GM18519 (cell line): Measurements from ENCODE around the gene PTPRH.
"Not testable (repeated sequence)": the region's sequence is repeated elsewhere in the genome, so short reads cannot be mapped to it uniquely, and the experiment has no call there.

Experiments
- ATAC-seq: cut with Tn5 transposase; IDR thresholded peaks from one replicate; pipeline ENCODE4 v1.9.1; 2021; ENCODE audit warnings: mild to moderate bottlenecking, moderate library complexity; ENCODE audit not compliant: unreplicated experiment, low FRiP score

The PTPRH gene

GRCh38 chr19:55226273-55226672, 17.0 kb upstream of the PTPRH start:
- no peak for ATAC-seq

DNA sequence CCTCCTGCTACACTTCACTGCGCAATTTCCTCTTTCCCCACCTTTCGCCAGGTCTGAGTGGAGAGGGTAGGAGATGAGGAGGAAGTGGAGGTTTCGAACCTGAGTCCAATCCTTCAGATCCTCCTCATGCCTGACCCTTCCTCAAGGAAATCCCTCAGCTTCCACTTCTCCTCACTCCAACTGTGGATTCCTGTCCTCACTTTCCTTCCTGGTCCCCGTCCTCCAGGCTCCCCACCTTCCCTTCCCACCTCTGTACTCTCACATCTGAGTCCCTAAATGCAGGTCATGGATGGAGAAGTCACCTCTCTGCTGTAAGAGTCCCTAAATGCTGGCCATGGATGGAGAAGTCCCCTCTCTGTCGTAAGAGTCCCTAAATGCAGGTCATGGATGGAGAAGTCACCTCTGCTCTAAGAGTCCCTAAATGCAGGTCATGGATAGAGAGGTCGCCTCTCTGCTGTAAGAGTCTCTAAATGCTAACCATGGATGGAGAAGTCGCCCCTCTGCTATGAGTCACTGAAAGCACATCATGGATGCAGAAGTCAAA, 16.2 kb upstream of the PTPRH start:
- no peak for ATAC-seq

DNA sequence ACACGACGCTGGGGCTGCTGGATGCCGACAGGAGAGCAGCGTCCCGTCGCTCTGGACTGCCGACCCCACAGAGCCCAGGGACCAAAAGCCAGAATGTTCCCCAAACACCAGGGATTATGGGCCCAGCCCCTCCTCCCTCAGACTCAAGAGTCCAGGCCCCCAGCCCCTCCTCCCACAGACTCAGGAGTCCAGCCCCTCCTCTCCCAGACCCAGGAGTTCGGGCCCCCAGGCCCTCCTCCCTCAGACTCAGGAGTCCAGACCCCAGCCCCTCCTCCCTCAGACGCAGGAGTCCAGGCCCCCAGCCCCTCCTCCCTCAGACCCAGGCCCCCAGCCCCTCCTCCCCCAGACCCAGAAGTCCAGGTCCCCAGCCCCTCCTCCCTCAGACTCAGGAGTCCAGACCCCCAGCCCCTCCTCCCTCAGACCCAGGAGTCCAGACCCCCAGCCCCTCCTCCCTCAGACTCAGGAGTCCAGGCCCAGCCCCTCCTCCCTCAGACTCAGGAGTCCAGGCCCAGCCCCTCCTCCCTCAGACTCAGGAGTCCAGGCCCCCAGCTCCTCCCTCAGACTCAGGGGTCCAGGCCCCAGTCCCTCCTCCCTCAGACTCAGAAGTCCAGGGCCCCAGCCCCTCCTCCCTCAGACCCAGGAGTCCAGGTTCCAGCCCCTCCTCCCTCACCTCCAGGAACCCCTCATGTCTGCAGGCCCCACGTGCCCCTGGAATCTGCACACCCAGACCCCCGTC, 15.5 kb upstream of the PTPRH start:
- ATAC-seq = not testable (repeated sequence)

- no peak for ATAC-seq
Measured at GRCh38 chr19:55224038-55224665, 14.9 kb upstream of the PTPRH start.

- ATAC-seq = no peak
Measured at GRCh38 chr19:55223291-55224037, 14.2 kb upstream of the PTPRH start.

DNA sequence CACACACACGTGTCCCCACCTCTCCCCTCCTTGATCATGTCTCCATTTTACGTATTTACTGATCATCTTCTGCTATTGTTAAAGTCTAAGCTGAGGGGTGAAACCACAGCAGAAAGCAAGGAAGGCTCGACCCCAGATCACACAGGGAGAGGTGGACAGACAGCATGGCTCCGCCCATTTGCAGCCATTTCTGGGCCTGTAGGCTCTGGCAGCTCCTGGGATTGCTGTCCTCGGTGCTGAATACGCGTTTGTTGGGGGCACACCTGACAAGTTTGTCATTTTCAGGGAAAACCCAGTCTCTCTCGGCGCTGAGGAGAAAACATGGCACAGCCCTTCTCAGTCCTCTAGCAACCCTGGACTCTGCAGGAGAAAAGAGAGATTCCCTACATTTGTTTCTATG, 11.2 kb upstream of the PTPRH start:
- ATAC-seq = no peak

GRCh38 chr19:55216461-55217198, 7.3 kb upstream of the PTPRH start:
- ATAC-seq = no peak

- no peak for ATAC-seq
Measured at GRCh38 chr19:55213547-55213946, 4.2 kb upstream of the PTPRH start.

GRCh38 chr19:55212447-55212846, 3.1 kb upstream of the PTPRH start:
- no peak for ATAC-seq

DNA sequence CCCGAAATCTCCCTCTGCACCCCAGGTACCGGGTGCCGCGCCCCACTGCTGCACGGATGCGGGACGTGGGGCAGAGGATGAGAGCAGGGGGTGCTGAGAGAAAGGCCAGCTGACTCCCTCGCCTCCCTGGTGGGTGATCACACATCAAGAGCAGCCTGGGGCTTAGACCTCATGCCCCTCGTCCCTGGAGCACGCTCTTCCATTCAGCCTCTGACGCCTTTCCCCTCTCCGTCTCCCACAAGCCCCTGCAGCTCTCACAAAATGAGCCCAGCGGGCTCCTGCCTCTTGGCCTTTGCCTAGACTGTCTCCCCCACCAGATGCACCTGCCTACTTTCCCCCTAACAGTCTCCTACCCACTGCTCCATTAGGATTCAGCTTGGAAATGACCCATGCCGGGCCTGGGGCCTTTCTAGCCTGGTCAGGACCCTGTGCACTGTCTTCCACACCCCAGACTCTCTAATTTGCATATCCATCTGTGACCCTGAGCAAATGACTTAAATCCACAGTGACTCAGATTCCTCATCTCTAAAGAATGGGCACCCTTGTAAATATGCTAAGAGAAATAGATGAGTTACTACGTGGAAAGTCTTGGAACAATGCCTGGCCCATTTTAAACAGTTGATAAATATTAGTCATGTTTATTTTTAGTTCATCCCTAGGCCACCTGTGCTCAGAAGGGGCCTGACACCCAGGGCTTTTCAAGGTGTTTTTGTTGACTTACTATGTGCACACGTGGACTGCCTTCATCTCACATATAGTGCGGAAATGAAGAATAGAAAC, 582 bp upstream of the PTPRH start:
- no peak for ATAC-seq

DNA sequence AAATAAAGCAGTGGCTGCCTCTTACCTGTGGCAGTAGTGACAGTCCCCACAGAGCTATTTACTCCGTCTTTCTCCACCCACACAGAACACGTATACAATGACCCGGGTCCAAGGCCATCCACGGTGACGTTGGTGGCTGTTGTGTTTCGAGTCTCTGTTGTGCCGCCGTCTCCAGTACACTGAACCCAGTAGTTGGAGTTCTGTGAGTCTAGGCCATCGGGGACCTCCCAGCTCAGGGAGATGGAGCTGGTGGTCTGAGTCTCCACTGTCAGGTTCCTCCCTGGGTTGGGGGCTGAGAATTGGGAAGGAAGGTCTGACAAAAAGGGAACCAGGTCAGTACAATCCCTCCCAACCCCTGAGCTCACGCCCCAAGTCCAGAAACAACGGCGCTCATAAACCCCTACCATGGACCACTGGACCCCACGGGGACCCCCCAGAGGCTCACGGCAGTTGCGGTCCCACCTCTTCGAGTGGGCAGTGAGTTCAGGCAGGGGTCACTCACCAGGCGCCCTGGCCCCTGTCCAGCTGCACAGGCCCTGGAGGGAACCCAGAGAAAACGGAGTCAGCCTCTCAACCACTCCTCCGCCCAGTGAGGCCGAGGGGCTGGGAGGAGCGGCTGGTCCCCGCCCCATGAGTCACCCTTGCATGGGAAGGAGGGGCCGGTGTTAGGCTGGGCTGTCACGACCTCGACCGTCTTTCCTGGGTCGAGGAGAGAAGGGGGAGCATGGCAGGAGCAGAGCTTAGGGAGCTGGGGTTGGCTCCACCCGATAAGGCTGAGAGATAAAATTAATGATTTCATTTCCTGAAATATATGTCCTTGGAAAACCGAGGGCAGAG, 2.4 kb downstream of the PTPRH start:
- no peak for ATAC-seq

DNA sequence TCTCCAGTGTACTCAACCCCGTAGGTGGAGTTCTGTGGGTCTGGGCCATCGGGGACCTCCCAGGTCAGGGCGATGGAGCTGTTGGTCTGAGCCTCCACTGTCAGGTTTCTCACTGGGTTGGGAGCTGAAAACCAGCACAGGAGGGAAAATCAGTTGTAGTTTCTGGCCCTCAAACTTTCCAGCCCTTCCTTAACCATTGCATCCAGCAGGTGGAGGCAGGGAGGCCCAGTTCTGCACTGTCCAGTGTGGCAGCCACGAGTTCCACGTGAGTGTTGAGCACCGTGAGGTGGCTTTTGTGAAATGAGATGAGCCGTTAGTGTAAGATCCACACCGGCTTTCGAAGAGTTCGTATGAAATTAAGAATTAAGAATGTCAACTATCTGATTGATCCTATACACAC, 7.1 kb downstream of the PTPRH start:
- not testable (repeated sequence) for ATAC-seq

- ATAC-seq = no peak
Measured at GRCh38 chr19:55199620-55200204, 9.6 kb downstream of the PTPRH start.

DNA sequence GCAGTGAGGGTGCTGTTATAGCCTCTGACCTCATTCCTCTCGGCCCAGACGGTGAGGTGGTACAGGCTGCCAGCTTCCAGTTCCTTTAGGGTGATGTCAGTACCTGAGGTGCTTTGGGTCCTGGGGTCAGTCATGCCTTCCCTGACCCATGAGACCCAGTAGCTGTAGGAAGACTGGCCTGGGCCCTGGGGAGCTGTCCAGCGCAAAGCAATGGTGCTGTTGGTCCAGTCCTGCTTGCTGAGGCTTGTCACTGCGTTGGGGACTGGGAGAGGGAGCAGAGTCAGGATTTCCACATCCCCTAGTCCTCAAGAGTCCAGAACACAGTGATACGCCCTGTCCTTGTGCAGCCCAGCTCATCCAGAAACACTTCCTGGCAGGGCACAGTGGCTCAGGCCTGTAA, 10.7 kb downstream of the PTPRH start:
- no peak for ATAC-seq

DNA sequence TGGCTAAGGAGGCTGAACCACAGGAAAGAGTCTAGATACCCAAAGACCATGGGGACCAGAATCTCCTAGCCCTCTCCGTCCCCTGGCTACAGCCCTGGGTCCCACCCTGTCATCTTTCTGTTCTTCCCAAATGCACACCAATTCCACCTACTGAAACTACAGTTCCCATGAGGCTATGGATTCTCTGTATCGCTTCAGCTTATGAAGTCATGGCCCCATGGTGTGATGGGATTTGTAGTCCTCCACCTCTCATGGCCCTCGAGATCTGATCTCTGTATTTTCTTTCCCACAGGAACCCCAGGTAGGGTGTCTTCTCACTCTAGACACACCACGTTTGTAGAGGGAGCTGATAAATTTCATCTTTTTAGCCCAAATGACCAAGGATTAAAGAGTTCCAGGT, 11.8 kb downstream of the PTPRH start:
- ATAC-seq = no peak

- no peak for ATAC-seq
Measured at GRCh38 chr19:55196803-55197202, 12.5 kb downstream of the PTPRH start.

DNA sequence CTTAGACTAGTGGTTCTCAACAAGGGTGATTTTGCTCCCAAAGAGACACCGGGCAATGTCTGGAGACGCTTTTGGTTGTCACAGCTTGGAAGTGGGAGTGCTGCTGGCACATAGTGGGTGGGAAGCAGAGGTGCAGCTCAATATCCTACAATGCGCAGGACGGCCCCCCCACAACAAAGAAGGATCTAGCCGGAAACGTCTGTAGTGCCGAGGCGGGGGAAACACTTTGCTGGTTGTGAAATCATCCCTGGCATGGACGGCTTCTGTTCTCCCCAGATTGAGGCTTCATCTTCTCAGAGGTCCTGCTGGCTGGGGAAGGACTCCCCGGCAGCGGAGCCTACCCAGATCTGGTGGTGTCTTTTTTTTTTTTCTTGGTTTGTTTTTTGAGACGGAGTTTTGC, 15.8 kb downstream of the PTPRH start:
- no peak for ATAC-seq

- ATAC-seq = no peak
Measured at GRCh38 chr19:55189403-55189835, 19.9 kb downstream of the PTPRH start.

DNA sequence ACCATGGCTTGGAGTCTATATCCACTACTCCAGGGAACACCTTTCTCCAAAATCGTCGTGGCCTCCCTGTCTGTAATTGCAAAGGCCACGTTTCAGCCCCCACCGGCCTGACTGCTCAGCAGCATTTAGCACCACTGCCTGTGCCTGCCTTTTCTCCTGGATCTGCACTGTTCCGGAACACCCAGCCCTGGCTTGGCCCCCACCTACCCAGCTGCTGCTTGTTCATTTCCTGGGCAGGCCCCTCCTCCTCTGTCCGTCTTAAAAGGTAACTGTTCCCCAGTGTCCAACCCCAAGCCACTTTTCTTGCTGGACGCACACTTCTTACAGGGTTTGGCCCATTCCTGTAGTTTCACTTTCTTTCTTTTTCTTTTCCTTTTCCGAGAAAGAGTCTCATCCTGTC, 20.7 kb downstream of the PTPRH start:
- ATAC-seq = no peak
